ENCODE data around the gene PDZD2.

Gene PDZD2

GRCh38 chr5:31824869-31825517 is 186.1 kb downstream of the PDZD2 start:
- no peak for DNase-seq (ENCODE audit: low spot score)

DNA sequence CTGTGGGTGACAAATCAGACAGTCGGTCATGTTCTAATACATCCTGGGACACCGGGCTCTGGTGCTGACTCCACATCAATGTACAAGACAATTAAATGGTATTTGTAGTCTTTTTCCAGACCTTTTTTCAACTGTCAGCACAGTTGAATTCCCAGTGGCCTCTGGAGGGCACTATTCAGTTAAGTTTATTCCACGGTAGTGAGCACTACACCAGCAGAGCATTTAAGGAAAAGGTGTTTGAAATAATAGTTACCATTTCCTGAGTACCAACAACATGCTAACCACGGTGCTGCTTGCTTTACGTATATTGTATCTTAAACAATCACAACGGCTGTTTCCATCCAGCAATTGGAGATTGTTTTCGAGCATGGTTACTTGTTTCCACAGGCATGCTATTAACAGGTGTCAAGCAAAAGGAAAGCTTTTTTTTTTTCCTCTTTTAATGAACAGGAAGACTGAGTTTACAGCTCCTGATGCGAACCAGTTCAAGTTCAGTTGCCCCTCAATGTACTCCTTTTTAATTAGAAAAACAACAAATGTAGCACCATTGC is 186.7 kb downstream of the PDZD2 start:
- peak; percentile 43 for DNase-seq (ENCODE audit: low spot score)

DNA sequence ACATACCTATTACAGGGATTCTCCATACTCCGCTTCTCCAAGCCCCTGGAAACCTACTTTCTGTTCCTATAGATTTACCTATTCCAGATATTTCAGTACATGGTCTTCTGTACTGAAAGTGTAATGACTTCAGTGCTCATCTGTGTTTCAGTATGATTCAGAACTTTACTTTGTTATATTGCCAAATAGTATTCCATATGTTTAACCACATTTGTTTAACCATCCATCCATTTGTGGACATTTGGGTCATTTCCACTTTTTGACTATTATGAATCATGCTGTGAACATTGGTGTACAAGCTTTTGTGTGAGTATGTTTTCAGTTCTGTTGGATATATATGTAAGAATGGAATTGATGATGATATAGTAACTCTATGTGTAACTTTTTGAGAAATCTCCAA is 188.9 kb downstream of the PDZD2 start:
- no peak for DNase-seq (ENCODE audit: low spot score)

DNA sequence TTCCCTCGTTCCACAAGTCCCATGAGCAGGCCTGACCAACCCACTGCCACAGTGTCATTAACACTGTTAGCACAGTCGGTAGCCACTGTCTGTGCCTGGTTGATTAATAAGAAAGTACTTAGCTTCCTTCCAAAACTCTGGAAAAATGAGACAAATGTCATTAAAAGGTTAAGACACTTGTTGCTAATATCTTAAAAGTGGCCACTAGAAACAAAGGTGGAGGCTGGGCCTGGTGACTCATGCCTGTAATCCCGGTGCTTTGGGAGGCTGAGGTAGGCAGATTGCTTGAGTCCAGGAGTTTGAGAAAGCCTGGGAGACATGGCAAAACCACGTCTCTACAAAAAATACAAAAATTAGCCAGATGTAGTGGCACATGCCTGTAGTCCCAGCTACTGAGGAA is 194.0 kb downstream of the PDZD2 start:
- DNase-seq (ENCODE audit: low spot score): no peak

DNA sequence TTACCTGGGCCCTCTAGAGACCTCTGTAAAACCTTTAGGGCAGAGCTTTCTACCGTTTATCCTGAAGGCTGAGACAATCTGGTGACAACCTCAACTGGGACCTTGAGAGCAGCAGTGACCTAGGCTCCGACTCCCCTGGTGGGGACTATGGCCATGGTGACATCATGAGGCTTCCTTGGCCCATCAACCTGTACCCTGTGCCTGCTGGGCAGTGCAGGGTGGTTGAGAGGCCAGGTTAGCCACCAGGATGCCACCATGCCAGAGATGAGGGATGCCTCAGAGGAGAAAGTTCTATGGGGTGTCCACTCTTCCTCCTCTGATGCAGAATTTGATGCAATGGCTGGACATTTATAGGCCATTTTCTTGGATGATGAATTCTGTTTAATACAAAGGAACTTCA is 194.8 kb downstream of the PDZD2 start:
- DNase-seq (ENCODE audit: low spot score): no peak

- no peak for DNase-seq (ENCODE audit: low spot score)
Measured at GRCh38 chr5:31844622-31845345, 205.9 kb downstream of the PDZD2 start.

DNA sequence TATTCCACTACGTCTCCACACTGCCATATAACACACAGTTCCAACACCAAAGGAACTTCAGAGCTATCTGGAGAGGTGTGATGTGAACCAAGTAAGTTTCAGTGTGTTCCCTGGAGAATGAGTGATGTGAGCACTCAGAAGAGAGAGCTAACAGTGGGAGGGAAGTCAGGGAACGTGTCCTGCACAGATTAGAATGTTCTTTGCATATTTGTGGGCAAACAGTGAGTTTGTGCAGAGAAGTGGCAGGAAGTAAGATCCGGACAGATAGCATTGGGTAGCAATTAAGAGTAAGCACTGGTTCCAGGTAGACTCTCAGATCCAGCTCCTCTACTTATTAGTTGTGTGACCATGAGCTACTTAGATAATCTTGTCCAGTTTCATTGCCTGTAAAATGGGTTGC is 206.4 kb downstream of the PDZD2 start:
- DNase-seq (ENCODE audit: low spot score): no peak

- no peak for DNase-seq (ENCODE audit: low spot score)
Measured at GRCh38 chr5:31846934-31847333, 208.0 kb downstream of the PDZD2 start.

- DNase-seq (ENCODE audit: low spot score): no peak
Measured at GRCh38 chr5:31847354-31847753, 208.4 kb downstream of the PDZD2 start.

DNA sequence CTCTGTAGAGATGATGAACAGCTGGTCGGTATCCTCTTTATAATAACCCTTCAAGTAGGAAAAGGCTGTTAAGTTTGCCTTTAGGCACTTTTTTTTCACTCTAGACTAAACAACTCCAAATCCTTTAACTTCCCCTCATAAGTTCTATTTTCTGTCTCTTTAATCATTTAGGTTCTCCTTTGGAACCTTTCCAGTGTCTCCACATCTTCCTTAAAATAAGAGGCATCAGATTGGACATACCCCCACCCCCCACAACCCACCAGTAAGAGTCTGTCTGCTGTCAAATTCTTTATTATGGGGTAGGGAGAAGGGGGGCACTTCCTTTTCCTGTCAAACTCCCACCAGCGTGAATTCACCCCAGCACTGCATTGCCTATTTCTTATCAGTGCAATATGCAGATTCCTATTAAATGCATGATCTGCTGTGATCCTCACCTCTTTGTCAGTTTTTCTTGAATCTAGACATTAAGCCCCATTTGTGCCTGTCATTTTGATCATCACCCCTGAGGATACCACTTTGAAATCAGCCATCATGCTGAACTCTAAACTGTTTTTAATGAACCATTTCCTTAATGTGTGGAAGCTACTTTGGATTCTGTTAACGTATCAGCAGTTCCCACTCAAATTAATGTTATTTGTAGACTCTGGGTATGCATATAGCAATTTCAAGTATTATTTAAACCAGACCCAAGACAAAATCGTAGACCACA is 212.2 kb downstream of the PDZD2 start:
- DNase-seq (ENCODE audit: low spot score): no peak

DNA sequence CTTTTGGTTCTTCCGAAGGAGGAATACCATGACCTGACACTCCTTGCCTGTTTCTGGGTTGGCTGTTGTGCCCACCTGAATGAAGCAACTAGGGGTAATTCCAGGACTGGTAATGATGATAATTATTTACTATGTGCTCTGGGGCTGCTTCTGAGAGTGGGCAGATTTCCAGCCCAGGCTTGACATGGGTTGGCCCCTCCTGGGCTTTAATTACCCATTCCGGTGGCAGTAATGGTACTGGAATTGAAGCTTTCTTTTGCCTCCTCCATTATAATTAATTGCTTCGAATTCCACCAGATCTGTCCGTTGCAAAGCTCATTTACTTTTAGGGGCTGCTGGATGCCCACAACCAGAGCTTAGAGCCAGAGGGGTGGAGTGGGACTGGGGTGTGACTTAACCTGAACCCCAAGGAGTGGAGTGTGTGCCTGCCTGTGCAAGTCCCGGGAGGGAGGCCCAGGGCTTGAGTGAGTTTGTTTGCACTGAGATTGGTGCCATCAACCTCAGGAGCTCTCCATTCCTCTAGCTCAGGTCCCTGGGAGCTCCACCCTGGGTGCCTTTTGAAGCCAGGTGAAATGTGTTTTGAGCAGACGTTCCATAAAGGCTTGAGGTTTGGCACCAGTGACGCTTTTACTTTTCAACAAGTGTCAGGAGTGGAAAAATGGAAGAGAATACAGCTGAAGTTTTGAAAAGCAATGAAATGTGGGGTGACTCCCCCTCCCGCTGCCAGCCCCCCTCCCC is 214.6 kb downstream of the PDZD2 start:
- no peak for DNase-seq (ENCODE audit: low spot score)

DNA sequence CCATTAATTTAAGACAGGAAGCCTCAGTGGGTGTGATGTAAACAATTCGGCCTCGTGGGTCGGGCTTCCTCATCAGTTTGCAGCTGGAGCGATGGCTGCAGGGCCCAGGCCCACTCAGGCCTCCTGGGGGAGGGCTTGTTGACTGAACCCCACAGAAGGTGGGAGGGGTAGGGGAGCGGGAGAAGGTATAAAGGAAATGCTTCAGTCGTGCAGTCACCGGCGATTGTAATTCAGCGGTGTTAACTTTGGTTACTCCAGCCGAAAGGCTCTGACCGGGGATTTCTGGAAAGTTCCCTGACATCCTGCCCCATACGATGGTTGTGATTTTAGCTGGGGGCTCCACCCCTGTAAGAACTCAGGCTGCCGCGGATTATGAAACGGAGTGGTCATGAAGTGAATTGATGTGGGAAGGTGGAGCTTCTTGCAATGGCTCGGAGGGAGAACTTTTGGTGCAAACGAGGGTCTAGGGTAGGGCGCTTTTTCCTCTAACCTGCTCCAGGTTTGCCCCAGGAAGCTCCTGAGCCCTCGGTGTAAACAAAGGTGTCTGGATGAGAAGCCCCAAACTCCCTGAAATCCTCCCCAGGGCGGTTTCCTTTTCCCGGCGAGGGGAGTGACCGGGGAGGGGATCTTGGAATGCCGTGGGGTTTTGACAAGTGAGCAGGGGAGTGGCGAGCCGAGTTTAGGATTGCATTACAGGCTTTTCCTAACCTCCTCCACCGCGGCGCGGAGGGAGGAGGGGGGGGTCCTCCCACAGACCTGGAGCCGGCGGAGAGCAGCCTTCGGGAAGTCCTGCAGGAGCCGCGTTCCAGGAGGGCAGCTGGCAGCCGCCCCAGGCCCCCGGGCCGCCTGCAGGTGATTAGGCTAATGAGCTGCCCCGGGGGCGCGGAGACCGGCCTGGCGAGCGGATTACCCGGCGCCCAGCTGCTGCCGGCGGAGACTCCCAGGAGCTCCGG is 215.5 kb downstream of the PDZD2 start:
- DNase-seq (ENCODE audit: low spot score): no peak

DNA sequence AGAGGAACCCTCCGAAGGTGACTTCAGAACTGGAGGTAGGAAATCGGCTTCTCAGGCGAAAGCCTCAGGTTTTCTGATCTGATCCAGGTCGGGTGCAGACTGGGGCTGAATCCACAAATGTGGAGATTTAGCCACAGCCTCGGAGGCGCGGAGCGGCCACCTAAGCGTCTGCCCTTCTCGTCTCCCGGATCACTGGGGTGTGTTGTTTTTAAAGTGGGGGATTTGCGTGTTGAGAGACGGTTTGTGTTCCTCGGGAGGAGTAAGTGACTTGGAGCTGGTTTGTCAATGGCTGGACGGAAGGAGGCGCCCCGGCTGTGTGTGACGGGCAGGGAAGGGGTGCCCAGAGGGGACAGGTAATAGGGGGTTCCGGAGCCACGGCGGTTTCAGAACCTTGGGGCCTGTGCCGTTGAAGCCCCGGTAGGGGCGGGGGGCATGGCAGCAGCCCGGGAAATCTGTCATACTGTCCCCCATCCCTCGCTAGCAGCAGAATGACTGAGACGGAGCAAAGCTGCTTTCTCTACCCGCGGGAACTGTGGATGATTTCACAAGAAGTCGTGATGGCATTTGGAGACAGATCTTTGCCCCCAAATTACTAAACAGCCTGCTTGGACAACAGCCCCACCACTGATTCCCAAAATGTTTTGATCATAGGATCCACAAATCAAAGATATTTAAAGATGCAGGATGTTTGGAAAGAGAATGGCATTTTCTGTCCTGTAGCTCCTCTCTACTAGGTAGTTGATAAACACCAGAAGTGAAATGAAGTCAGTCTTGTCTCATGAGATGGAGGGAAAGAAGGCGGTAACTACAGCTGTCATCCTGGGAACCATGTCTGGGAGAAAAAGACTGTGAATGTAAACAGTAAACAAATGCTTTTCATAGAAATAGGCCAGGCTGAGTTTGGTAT is 216.5 kb downstream of the PDZD2 start:
- no peak for DNase-seq (ENCODE audit: low spot score)

GRCh38 chr5:31859096-31859495 is 220.2 kb downstream of the PDZD2 start:
- DNase-seq (ENCODE audit: low spot score): no peak

GRCh38 chr5:31860278-31860677 is 221.3 kb downstream of the PDZD2 start:
- no peak for DNase-seq (ENCODE audit: low spot score)

- DNase-seq (ENCODE audit: low spot score): no peak
Measured at GRCh38 chr5:31860726-31861433, 221.9 kb downstream of the PDZD2 start.

DNA sequence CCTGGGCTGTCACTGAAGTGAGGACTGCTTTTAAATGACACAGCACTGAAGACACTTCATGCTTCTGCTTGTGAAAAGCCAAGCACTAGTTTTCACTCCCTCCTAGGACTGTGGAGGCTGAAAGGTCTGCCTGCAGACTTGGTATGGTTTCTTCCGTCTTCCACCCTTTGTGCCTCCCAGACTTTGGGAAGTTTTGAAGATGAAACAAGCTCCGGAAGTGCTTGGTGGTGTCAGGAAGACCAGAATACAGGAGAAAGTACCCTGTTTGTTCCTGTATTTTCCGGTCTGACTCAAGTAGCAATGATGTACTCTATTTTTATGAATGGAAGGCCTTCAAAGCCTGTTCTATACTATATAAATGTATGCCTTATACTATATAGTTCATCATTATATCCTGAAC is 222.7 kb downstream of the PDZD2 start:
- DNase-seq (ENCODE audit: low spot score): no peak

DNA sequence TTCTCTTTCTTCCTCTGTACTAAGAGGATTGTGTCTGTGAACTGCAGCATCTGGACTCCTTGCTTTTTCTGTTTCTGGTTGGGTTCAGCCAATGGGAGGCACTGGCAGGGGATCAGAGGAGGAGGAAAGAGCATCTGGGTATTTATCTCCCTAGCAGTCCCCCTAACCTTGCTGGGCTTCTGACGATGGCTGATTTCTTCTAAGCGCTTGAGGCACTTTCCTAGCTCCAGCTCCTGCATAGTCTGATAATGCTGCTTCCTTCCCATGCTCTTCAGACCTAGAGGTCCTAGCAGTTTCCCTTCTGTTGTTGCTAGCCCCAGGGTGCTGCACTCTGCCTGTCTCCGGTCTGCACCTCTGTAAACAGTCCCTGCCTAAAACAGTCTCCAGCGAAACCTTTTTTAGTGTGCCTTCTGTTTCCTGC is 225.1 kb downstream of the PDZD2 start:
- no peak for DNase-seq (ENCODE audit: low spot score)

DNA sequence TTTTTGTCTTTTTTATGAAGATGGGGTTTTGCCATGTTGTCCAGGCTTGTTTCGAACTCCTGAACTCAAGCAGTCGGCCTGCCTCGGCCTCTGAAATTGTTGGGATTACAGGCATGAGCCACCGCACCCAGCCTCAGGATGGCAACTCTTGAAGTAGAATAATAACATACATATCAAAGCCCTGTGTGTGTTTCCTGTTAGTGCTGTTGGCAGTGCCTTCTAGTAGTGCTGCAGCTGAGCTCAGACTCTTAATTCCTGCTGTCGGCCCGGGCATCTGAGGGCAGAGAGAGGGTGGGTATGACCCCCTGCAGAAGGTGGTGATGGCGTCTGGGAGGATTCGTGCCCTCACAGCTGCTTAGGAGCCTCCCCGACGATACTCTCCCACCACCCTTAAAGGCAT is 227.2 kb downstream of the PDZD2 start:
- no peak for DNase-seq (ENCODE audit: low spot score)

Measured in activated CD4-positive, alpha-beta T cell treated with anti-CD3 and anti-CD28 coated beads, Interleukin-2, Interleukin-4, amounts not matched to agents 100 ng/mL and 50 ng/mL, durations not matched to agents 16 hours and 8 hours (primary cell).